Measurements from ENCODE around the gene SUSD6. TPM values are rescaled to one million over a fixed set of nuclear protein-coding genes. Genes with fewer than 3 reads are reported as not detected.

SUSD6 gene
- total and polyA plus RNA-seq, 2 donors (not counting 1 experiment from before 2014, with no cell fraction given), result 62.3 to 97.8 TPM

- POLR2A ChIA-PET, result no interaction called here
- Histone ChIP-seq H2AFZ (ENCODE audit: insufficient read depth, low read depth, low read length, poor library complexity, severe bottlenecking) (no peak overlapping the region), H3K9ac (ENCODE audit: low read length) (no peak overlapping the region), H3K4me1 (ENCODE audit: control insufficient read depth in 2 of 2, insufficient read depth in 2 of 2, low read length in 2 of 2) (peaks cover 88 to 91% of the 10 kb centered on the region in 2 donors), H3K27ac (ENCODE audit: low read length in 2 of 2) (peak overlapping the region in 1 of 2 donors; percentile 78), H3K36me3 (replicated peaks in 1 of 2; ENCODE audit: control extremely low read depth in 1 of 2, control insufficient read depth in 1 of 2, extremely low read depth in 1 of 2, insufficient read depth in 2 of 2, low read length in 1 of 2) (no peaks in the 10 kb centered on the region), H3K79me2 (ENCODE audit: control insufficient read depth, insufficient read depth, low read length) (peaks cover 100% of the 10 kb centered on the region), H3K4me3 (ENCODE audit: control extremely low read depth in 1 of 5, extremely low read depth in 1 of 5, insufficient read depth in 1 of 5, low read depth in 2 of 5, low read length in 4 of 5) (no peak overlapping the region), H3K9me3 (ENCODE audit: control extremely low read depth in 1 of 3, control insufficient read depth in 2 of 3, insufficient read depth in 1 of 3, low read length in 2 of 3) (no peaks in the 10 kb centered on the region), H3K4me2 (replicated peaks; ENCODE audit: low read depth, low read length, poor library complexity, severe bottlenecking) (peak overlapping the region; percentile 34), H3K27me3 (replicated peaks in 1 of 4; ENCODE audit: control extremely low read depth in 1 of 4, control insufficient read depth in 3 of 4, insufficient read depth in 4 of 4, low read length in 3 of 4) (no peaks in the 10 kb centered on the region), H4K20me1 (ENCODE audit: control insufficient read depth, insufficient read depth, low read length, poor library complexity, severe bottlenecking) (peaks cover 92% of the 10 kb centered on the region)
- intact Hi-C loops (cut with micrococcal nuclease), result no loop called here
- no peaks in the 10 kb centered on the region for H3K27me3 Mint-ChIP-seq
- CTCF ChIA-PET, result interaction anchor here (1.1 to 1.5 kb wide), 2 partner anchors 19 to 73 kb away, joined by 3 to 4 read pairs; no protein-coding TSS in a partner anchor
- ATAC-seq (ENCODE audit: low read depth) (no peak), DNase-seq (no peak)
- 100% methylated on average over 2 of the region's 4 CpGs for WGBS (ENCODE audit: insufficient coverage)
- H3K4me3 Mint-ChIP-seq, result no peak overlapping the region
- TF ChIP-seq CTCF (IDR thresholded peaks at IDR 0.05) (no peak), EZH2 (IDR thresholded peaks at IDR 0.05; ENCODE audit: borderline replicate concordance, insufficient read depth, low read depth, low read length, poor library complexity, severe bottlenecking) (no peak)
- H3K27ac Mint-ChIP-seq, result peak overlapping the region; percentile 83
- H3K9me3 Mint-ChIP-seq (ENCODE audit: insufficient read depth), result no peaks in the 10 kb centered on the region
- peaks cover 95% of the 10 kb centered on the region for H3K4me1 Mint-ChIP-seq
Observed at GRCh38 chr14:69631509-69631908, 20.1 kb downstream of the SUSD6 start.

- peaks cover 100% of the 10 kb centered on the region for H3K79me2 ChIP-seq (ENCODE audit: control insufficient read depth, insufficient read depth, low read length)
- CTCF ChIA-PET, result interaction anchor here (1.5 kb wide), 1 partner anchor 20 kb away, joined by 3 read pairs; no protein-coding TSS in a partner anchor
- WGBS (ENCODE audit: insufficient coverage), result no CpG with 5 or more reads among the region's 4 CpGs
Observed at GRCh38 chr14:69632164-69632563, 20.8 kb downstream of the SUSD6 start.

More at GRCh38 chr14:69632164-69632563, 20.8 kb downstream of the SUSD6 start:
- Histone ChIP-seq H3K9me3 (ENCODE audit: control extremely low read depth in 1 of 3, control insufficient read depth in 2 of 3, insufficient read depth in 1 of 3, low read length in 2 of 3) (no peaks in the 10 kb centered on the region), H3K4me2 (replicated peaks; ENCODE audit: low read depth, low read length, poor library complexity, severe bottlenecking) (peak overlapping the region; percentile 34), H2AFZ (ENCODE audit: insufficient read depth, low read depth, low read length, poor library complexity, severe bottlenecking) (no peak overlapping the region), H3K27ac (ENCODE audit: low read length in 2 of 2) (peak overlapping the region; percentile 9 to 78), H3K36me3 (replicated peaks in 1 of 2; ENCODE audit: control extremely low read depth in 1 of 2, control insufficient read depth in 1 of 2, extremely low read depth in 1 of 2, insufficient read depth in 2 of 2, low read length in 1 of 2) (no peaks in the 10 kb centered on the region), H4K20me1 (ENCODE audit: control insufficient read depth, insufficient read depth, low read length, poor library complexity, severe bottlenecking) (peaks cover 92% of the 10 kb centered on the region), H3K9ac (ENCODE audit: low read length) (no peak overlapping the region), H3K4me1 (ENCODE audit: control insufficient read depth in 2 of 2, insufficient read depth in 2 of 2, low read length in 2 of 2) (peaks cover 91 to 92% of the 10 kb centered on the region in 2 donors), H3K27me3 (replicated peaks in 1 of 4; ENCODE audit: control extremely low read depth in 1 of 4, control insufficient read depth in 3 of 4, insufficient read depth in 4 of 4, low read length in 3 of 4) (no peaks in the 10 kb centered on the region), H3K4me3 (ENCODE audit: control extremely low read depth in 1 of 5, extremely low read depth in 1 of 5, insufficient read depth in 1 of 5, low read depth in 2 of 5, low read length in 4 of 5) (no peak overlapping the region)
- no peaks in the 10 kb centered on the region for H3K27me3 Mint-ChIP-seq
- intact Hi-C loops (cut with micrococcal nuclease), result no loop called here
- ATAC-seq (ENCODE audit: low read depth) (no peak), DNase-seq (no peak)
- TF ChIP-seq CTCF (IDR thresholded peaks at IDR 0.05) (no peak), EZH2 (IDR thresholded peaks at IDR 0.05; ENCODE audit: borderline replicate concordance, insufficient read depth, low read depth, low read length, poor library complexity, severe bottlenecking) (no peak)
- peak overlapping the region; percentile 83 for H3K27ac Mint-ChIP-seq
- peak overlapping the region; percentile 55 for H3K4me3 Mint-ChIP-seq
- peaks cover 95% of the 10 kb centered on the region for H3K4me1 Mint-ChIP-seq
- no peaks in the 10 kb centered on the region for H3K9me3 Mint-ChIP-seq (ENCODE audit: insufficient read depth)
- POLR2A ChIA-PET, result no interaction called here

All from B cell (primary cell).